K562 (cell line): Measurements from ENCODE around the gene CD22.

Source experiments
- ARNT ChIP-seq, 2 experiments: fragments of 450-650 bp; IDR thresholded peaks; 2 replicates each; pipeline ENCODE4 v1.6.1; 2016; ENCODE audit warnings: mild to moderate bottlenecking in 1 of 2
- CHD1 ChIP-seq: fragments of 200-600 bp; sonication (generic); IDR thresholded peaks from one replicate; pipeline ENCODE4 v1.6.1; 2012; ENCODE audit warnings: mild to moderate bottlenecking, moderate library complexity, low read length, inconsistent platforms
- FOXJ3 ChIP-seq: sonication (generic); formaldehyde crosslinking; IDR thresholded peaks from 2 replicates; pipeline ENCODE4 v1.4.0; 2020; ENCODE audit warnings: mild to moderate bottlenecking, missing genetic modification reagents
- HDGF ChIP-seq: fragments of 450-650 bp; IDR thresholded peaks from 2 replicates; pipeline ENCODE4 v1.6.1; 2016
- MYNN ChIP-seq, 2 experiments: sonication (generic); formaldehyde crosslinking in 1 of 2; IDR thresholded peaks; 2 replicates each; pipeline versions ENCODE4 v1.5.0 to v1.6.1; 2016 to 2020; ENCODE audit warnings: antibody characterized with exemption in 1 of 2, missing genetic modification reagents in 1 of 2
- POLR2A ChIP-seq: fragments of 450-650 bp; conservative IDR thresholded peaks from 2 replicates; pipeline ENCODE4 v1.6.1; 2016
- POLR2AphosphoS2 ChIP-seq: IDR thresholded peaks from 2 replicates; pipeline ENCODE4 v1.6.1; 2012; ENCODE audit warnings: low read length, improper control_type of control experiment
- POLR2AphosphoS5 ChIP-seq: IDR thresholded peaks from 2 replicates; pipeline ENCODE4 v1.6.1; 2011; ENCODE audit warnings: mild to moderate bottlenecking, low read depth, low read length, moderate library complexity; ENCODE audit not compliant: control insufficient read depth, insufficient read depth
- SMAD1 ChIP-seq: fragments of 150-350 bp; IDR thresholded peaks from 2 replicates; pipeline ENCODE4 v1.6.1; 2014; ENCODE audit warnings: low read length, low read depth; ENCODE audit not compliant: partially characterized antibody
- SP2 ChIP-seq: IDR thresholded peaks from 2 replicates; pipeline ENCODE4 v1.6.1; 2011; ENCODE audit warnings: mild to moderate bottlenecking, low read depth, low read length, moderate library complexity; ENCODE audit not compliant: poor library complexity, severe bottlenecking; ENCODE audit errors: extremely low read depth
- ZNF124 ChIP-seq: sonication (generic); formaldehyde crosslinking; IDR thresholded peaks from 2 replicates; pipeline ENCODE4 v1.8.1; 2022; ENCODE audit warnings: missing genetic modification reagents
- ZNF232 ChIP-seq: sonication (generic); formaldehyde crosslinking; IDR thresholded peaks from 2 replicates; pipeline ENCODE4 v1.8.0; 2022; ENCODE audit warnings: mild to moderate bottlenecking, missing genetic modification reagents
- TF ChIP-seq, protein P1 (sequence below), 3 experiments: IDR thresholded peaks in 2 of 3; conservative IDR thresholded peaks in 1 of 3; 2 replicates each; pipeline ENCODE4 v1.5.1; 2011 to 2012; ENCODE audit warnings: low read length in 3 of 3, mild to moderate bottlenecking in 3 of 3, control low read depth in 2 of 3, improper control_type of control experiment in 1 of 3, inconsistent platforms in 1 of 3, low read depth in 1 of 3, mixed read lengths in 1 of 3, moderate library complexity in 1 of 3; ENCODE audit not compliant: insufficient read depth in 2 of 3
- TF ChIP-seq, protein P2 (sequence below): fragments of 450-650 bp; IDR thresholded peaks from 2 replicates; pipeline ENCODE4 v1.6.1; 2016

DNA sequence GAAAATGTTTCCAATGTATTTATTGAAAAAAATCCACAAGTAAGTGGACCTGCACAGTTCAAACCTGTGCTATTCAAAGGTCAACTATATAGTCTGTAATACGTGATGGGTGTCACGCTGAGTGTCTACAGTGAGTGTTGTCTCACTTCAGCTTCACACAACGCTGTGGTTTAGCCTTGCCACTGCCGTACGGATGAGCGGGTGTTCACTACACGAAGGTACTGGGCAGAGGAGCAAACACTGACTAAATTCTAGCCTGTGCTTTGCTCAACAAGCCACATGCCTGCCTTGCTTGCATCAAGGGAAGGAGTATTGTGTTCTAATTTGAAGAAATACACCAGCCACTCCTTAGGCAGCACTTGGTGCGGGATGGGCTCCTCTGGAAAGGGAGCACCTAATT, 25.9 kb downstream of the CD22 start:
- TF ChIP-seq CHD1 (no peak), ARNT (IDR thresholded peaks at IDR 0.05) (no peak), SMAD1 (no peak), POLR2AphosphoS5 (no peak), MYNN (IDR thresholded peaks at IDR 0.05) (no peak), MYNN (CRISPR knock-in tag; IDR thresholded peaks at IDR 0.05) (no peak), ZNF232 (CRISPR knock-in tag) (no peak), FOXJ3 (CRISPR knock-in tag) (no peak), ZNF124 (no peak), POLR2AphosphoS2 (no peak), HDGF (no peak), POLR2A (no peak), SP2 (no peak)
- TF ChIP-seq, protein P1, sequence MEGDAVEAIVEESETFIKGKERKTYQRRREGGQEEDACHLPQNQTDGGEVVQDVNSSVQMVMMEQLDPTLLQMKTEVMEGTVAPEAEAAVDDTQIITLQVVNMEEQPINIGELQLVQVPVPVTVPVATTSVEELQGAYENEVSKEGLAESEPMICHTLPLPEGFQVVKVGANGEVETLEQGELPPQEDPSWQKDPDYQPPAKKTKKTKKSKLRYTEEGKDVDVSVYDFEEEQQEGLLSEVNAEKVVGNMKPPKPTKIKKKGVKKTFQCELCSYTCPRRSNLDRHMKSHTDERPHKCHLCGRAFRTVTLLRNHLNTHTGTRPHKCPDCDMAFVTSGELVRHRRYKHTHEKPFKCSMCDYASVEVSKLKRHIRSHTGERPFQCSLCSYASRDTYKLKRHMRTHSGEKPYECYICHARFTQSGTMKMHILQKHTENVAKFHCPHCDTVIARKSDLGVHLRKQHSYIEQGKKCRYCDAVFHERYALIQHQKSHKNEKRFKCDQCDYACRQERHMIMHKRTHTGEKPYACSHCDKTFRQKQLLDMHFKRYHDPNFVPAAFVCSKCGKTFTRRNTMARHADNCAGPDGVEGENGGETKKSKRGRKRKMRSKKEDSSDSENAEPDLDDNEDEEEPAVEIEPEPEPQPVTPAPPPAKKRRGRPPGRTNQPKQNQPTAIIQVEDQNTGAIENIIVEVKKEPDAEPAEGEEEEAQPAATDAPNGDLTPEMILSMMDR (IDR thresholded peaks at IDR 0.05 in 2 of 3, conservative IDR thresholded peaks at IDR 0.05 in 1 of 3; ENCODE audit: insufficient read depth in 2 of 3, low read depth in 1 of 3, low read length in 3 of 3): no peak
- TF ChIP-seq, protein P2, sequence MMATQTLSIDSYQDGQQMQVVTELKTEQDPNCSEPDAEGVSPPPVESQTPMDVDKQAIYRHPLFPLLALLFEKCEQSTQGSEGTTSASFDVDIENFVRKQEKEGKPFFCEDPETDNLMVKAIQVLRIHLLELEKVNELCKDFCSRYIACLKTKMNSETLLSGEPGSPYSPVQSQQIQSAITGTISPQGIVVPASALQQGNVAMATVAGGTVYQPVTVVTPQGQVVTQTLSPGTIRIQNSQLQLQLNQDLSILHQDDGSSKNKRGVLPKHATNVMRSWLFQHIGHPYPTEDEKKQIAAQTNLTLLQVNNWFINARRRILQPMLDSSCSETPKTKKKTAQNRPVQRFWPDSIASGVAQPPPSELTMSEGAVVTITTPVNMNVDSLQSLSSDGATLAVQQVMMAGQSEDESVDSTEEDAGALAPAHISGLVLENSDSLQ: no peak
